Bronchial epithelial cell (primary cell): Measurements from ENCODE around the gene PPP2R2C. TPM values are rescaled to one million over a fixed set of nuclear protein-coding genes. Genes with fewer than 3 reads are reported as not detected.
A peak's percentile ranks its signal among the peaks of the same experiment; 100 is the strongest.

Experiments
- DNase-seq: peaks from one replicate; pipeline ENCODE4 v3.0.0-alpha.2; 2010; ENCODE audit warnings: low read depth
- FAIRE-seq: peaks from 2 replicates; lab custom pipeline; 2011; peaks lifted over from hg19 to GRCh38; lab: Jason Lieb, UNC
- H3K27me3 ChIP-seq: 2 replicates; pipeline ENCODE4 v1.5.1; 2011; ENCODE audit warnings: low read length; ENCODE audit not compliant: control insufficient read depth, insufficient read depth
- H3K36me3 ChIP-seq: 2 replicates; pipeline ENCODE4 v1.5.1; 2011; ENCODE audit warnings: low read length; ENCODE audit not compliant: control insufficient read depth, insufficient read depth
- H3K4me3 ChIP-seq: 2 replicates; pipeline ENCODE4 v1.5.1; 2011; ENCODE audit warnings: mild to moderate bottlenecking, low read depth, low read length, control low read depth
- CTCF ChIP-seq: IDR thresholded peaks from 2 replicates; pipeline ENCODE4 v1.5.1; 2011; ENCODE audit warnings: mild to moderate bottlenecking, moderate library complexity, low read length, control low read depth, inconsistent platforms; ENCODE audit not compliant: insufficient read depth, severe bottlenecking
- total RNA-seq: library from RNA; depleted of rRNA; stranded (reverse); fragments of >200 nt; gene quantifications from 2 replicates; pipeline ENCODE4 v1.2.1, GENCODE V29; 2014

PPP2R2C gene
- total RNA-seq, 1 donor from 2014 or later, result 1.1 TPM

GRCh38 chr4:6460876-6461275, 11.5 kb downstream of the PPP2R2C start:
- no peak for DNase-seq
- Histone ChIP-seq H3K36me3 (no peaks in the 10 kb centered on the region), H3K4me3 (no peak overlapping the region), H3K27me3 (no peaks in the 10 kb centered on the region)
- FAIRE-seq, result peak; percentile 60
- no peak for TF ChIP-seq CTCF

- no peak for TF ChIP-seq CTCF
- no peak overlapping the region for H3K4me3 ChIP-seq
- FAIRE-seq (peak; percentile 13), DNase-seq (no peak)
- no peaks in the 10 kb centered on the region for H3K36me3 ChIP-seq
- H3K27me3 ChIP-seq, result no peaks in the 10 kb centered on the region
Measured at GRCh38 chr4:6458528-6458927, 13.9 kb downstream of the PPP2R2C start.

- FAIRE-seq, result no peak
Measured at GRCh38 chr4:6456450-6456849, 16.0 kb downstream of the PPP2R2C start.

GRCh38 chr4:6454112-6454910, 18.1 kb downstream of the PPP2R2C start:
- H3K36me3 ChIP-seq, result no peaks in the 10 kb centered on the region
- no peaks in the 10 kb centered on the region for H3K27me3 ChIP-seq
- TF ChIP-seq CTCF, result no peak
- DNase-seq (no peak), FAIRE-seq (no peak)
- no peak overlapping the region for H3K4me3 ChIP-seq

More at GRCh38 chr4:6456450-6456849, 16.0 kb downstream of the PPP2R2C start:
- DNase-seq, result no peak
- no peaks in the 10 kb centered on the region for H3K27me3 ChIP-seq
- H3K36me3 ChIP-seq, result no peaks in the 10 kb centered on the region
- no peak overlapping the region for H3K4me3 ChIP-seq
- no peak for TF ChIP-seq CTCF

- DNase-seq, result no peak
- no peak overlapping the region for H3K4me3 ChIP-seq
- FAIRE-seq, result peak; percentile 36
- H3K36me3 ChIP-seq, result no peaks in the 10 kb centered on the region
- H3K27me3 ChIP-seq, result no peaks in the 10 kb centered on the region
- TF ChIP-seq CTCF, result no peak
Measured at GRCh38 chr4:6453688-6453990, 18.8 kb downstream of the PPP2R2C start.
